Measurements from ENCODE around the gene MIR17HG. TPM values are rescaled to one million over a fixed set of nuclear protein-coding genes. Genes with fewer than 3 reads are reported as not detected.
"Not testable (repeated sequence)": the region's sequence is repeated elsewhere in the genome, so short reads cannot be mapped to it uniquely, and the experiment has no call there.

The MIR17HG gene
- total RNA-seq, 6 experiments from 2014 or later = 0.40 to 1.1 (median 0.90) TPM

- peaks cover 44% of the 10 kb centered on the region for H3K36me3 Mint-ChIP-seq (ENCODE audit: low read depth)
- no peak for TF ChIP-seq CTCF (IDR thresholded peaks at IDR 0.05)
- peaks cover under 1% of the 10 kb centered on the region for H3K27me3 Mint-ChIP-seq (ENCODE audit: insufficient read depth)
- no peak for DNase-seq
- peaks cover 27% of the 10 kb centered on the region for H3K4me1 Mint-ChIP-seq (ENCODE audit: low read depth)
- no peaks in the 10 kb centered on the region for H3K9me3 Mint-ChIP-seq
- no peak overlapping the region for H3K27ac Mint-ChIP-seq
- no peak overlapping the region for H3K4me3 Mint-ChIP-seq
Observed at GRCh38 chr13:91351980-91352379, 4.5 kb downstream of the MIR17HG start.

- Mint-ChIP-seq H3K4me1 (ENCODE audit: low read depth) (peaks cover 25% of the 10 kb centered on the region), H3K36me3 (ENCODE audit: low read depth) (peaks cover 44% of the 10 kb centered on the region)
- not testable (repeated sequence) for H3K27ac Mint-ChIP-seq
Observed at GRCh38 chr13:91352891-91353290, 5.4 kb downstream of the MIR17HG start.

DNA sequence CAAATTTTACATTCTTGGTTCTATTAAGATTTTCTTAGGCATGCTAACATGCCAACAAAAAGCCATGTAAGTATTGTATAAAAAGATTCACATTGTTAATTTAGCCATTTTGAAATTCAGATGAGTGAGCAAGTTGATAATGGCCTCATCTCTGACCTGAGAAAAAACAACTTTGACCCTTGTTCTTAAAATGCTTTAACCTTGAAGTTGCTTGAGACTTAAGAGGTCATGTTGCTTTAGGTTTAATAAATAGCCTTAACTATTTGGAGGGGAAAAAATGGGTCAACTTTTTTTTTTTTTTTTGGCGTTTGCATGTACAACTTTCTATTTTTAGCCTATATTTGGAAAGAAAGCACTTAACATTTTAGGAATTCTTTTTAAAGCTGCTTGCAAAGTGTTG lies 6.0 kb downstream of the MIR17HG start:
- Mint-ChIP-seq H3K36me3 (ENCODE audit: low read depth) (peaks cover 44% of the 10 kb centered on the region), H3K27me3 (ENCODE audit: insufficient read depth) (no peaks in the 10 kb centered on the region; the same call in none of the 2 replicates), H3K9me3 (no peaks in the 10 kb centered on the region), H3K4me1 (ENCODE audit: low read depth) (peaks cover 25% of the 10 kb centered on the region), H3K27ac (no peak overlapping the region), H3K4me3 (no peak overlapping the region)
- no peak for DNase-seq
- no peak for TF ChIP-seq CTCF (IDR thresholded peaks at IDR 0.05)

More at GRCh38 chr13:91352891-91353290, 5.4 kb downstream of the MIR17HG start:
- not testable (repeated sequence) for H3K4me3 Mint-ChIP-seq; DNase-seq; H3K27me3 Mint-ChIP-seq (ENCODE audit: insufficient read depth); H3K9me3 Mint-ChIP-seq

- no peak for TF ChIP-seq CTCF (IDR thresholded peaks at IDR 0.05)
- Mint-ChIP-seq H3K9me3 (no peaks in the 10 kb centered on the region), H3K27me3 (ENCODE audit: insufficient read depth) (no peaks in the 10 kb centered on the region; the same call in 1 of the 2 replicates), H3K27ac (no peak overlapping the region), H3K4me1 (ENCODE audit: low read depth) (peaks cover 19% of the 10 kb centered on the region), H3K36me3 (ENCODE audit: low read depth) (peaks cover 33% of the 10 kb centered on the region), H3K4me3 (no peak overlapping the region)
- DNase-seq = no peak
Observed at GRCh38 chr13:91355099-91355825, 7.8 kb downstream of the MIR17HG start.

DNA sequence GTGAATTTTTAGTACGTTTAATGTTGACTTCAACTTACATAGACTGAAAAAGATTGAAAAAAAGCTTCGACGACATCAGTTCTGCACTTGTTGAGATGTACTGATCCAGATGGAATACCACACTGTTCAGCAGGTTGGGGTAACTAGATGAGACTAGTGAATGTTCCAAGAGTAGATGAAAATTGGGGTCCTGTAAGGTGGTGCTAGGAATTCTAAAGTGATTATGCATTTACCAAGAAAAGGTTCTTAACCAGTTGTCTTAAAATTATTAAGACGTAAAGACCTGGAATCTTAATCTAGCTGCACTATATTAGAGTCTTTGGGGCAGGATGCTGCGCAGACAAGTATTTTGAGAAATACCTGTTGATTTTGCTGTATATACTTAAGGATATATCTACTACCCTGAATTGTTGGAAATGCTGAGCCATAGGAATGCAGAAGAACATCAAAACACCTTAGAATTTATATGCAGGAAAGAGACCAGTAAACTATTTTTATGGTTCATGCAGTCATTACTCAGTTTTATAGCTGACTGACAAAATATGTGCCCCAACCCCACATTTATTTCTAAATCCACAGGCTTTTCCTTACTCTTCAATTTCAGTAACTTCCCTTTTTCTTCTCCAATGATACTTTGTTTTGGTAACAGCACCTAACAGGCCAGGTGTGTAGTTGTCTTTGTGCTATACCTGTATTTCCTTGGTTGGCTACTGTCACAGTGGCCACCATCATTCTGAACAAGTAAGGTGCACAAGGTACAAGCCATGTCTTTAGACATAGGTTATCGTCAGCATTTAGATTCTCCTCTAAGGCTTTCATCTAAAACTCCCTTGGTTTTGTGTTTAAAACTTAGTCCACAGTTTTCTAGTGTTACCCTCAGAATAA lies 8.6 kb downstream of the MIR17HG start:
- DNase-seq = no peak
- TF ChIP-seq CTCF (IDR thresholded peaks at IDR 0.05) = no peak
- Mint-ChIP-seq H3K4me3 (no peak overlapping the region), H3K27ac (no peak overlapping the region), H3K36me3 (ENCODE audit: low read depth) (peaks cover 28% of the 10 kb centered on the region), H3K4me1 (ENCODE audit: low read depth) (peaks cover 11% of the 10 kb centered on the region), H3K9me3 (no peaks in the 10 kb centered on the region), H3K27me3 (ENCODE audit: insufficient read depth) (no peaks in the 10 kb centered on the region; the same call in 1 of the 2 replicates)
